Astrocyte (in vitro differentiated cells and primary cell): ENCODE results near the gene ZNF333. TPM values are rescaled to one million over a fixed set of nuclear protein-coding genes. Genes with fewer than 3 reads are reported as not detected.

ENCODE experiments used
- DNase-seq: peaks from one replicate; pipeline ENCODE4 v3.0.0-alpha.2; 2010; ENCODE audit warnings: low read depth
- FAIRE-seq: peaks from 2 replicates; lab custom pipeline; 2011; peaks lifted over from hg19 to GRCh38; lab: Jason Lieb, UNC
- H2AFZ ChIP-seq: 2 replicates; pipeline ENCODE4 v1.6.0; 2012; ENCODE audit warnings: low read depth, low read length, inconsistent platforms
- H3K27ac ChIP-seq: 2 replicates; pipeline ENCODE4 v1.5.1; 2011; ENCODE audit warnings: low read depth, low read length, inconsistent platforms
- H3K27me3 ChIP-seq: 2 replicates; pipeline ENCODE4 v1.6.0; 2011; ENCODE audit warnings: low read length, inconsistent platforms; ENCODE audit not compliant: insufficient read depth
- H3K36me3 ChIP-seq: 2 replicates; pipeline ENCODE4 v1.5.1; 2011; ENCODE audit warnings: low read length, inconsistent platforms; ENCODE audit not compliant: insufficient read depth
- H3K4me1 ChIP-seq: 2 replicates; pipeline ENCODE4 v1.5.1; 2011; ENCODE audit warnings: low read length, inconsistent platforms; ENCODE audit not compliant: insufficient read depth
- H3K4me2 ChIP-seq: 2 replicates; pipeline ENCODE4 v1.6.0; 2012; ENCODE audit warnings: low read length, inconsistent platforms
- H3K4me3 ChIP-seq: 2 replicates; pipeline ENCODE4 v1.5.1; 2011; ENCODE audit warnings: low read depth, mild to moderate bottlenecking, low read length, inconsistent platforms; ENCODE audit not compliant: insufficient read depth
- H3K79me2 ChIP-seq: 2 replicates; pipeline ENCODE4 v1.6.0; 2012; ENCODE audit warnings: mild to moderate bottlenecking, low read length, inconsistent platforms; ENCODE audit not compliant: insufficient read depth
- H3K9ac ChIP-seq: 2 replicates; pipeline ENCODE4 v1.6.0; 2012; ENCODE audit warnings: mild to moderate bottlenecking, low read length, inconsistent platforms
- H3K9me3 ChIP-seq: 2 replicates; pipeline ENCODE4 v1.5.1; 2012; ENCODE audit warnings: low read depth, mild to moderate bottlenecking, low read length, inconsistent platforms; ENCODE audit not compliant: insufficient read depth
- H4K20me1 ChIP-seq: 2 replicates; pipeline ENCODE4 v1.6.0; 2012; ENCODE audit warnings: low read length, inconsistent platforms; ENCODE audit not compliant: insufficient read depth
- H3K27ac Mint-ChIP-seq: one replicate; pipeline ENCODE4 v1.8.0; 2021; ENCODE audit warnings: mild to moderate bottlenecking, mixed read lengths; ENCODE audit not compliant: unreplicated experiment
- H3K27me3 Mint-ChIP-seq: one replicate; pipeline ENCODE4 v1.8.0; 2021; ENCODE audit warnings: low read depth, mixed read lengths; ENCODE audit not compliant: unreplicated experiment
- H3K36me3 Mint-ChIP-seq: one replicate; pipeline ENCODE4 v1.8.0; 2021; ENCODE audit warnings: low read depth, mixed read lengths; ENCODE audit not compliant: unreplicated experiment
- H3K4me1 Mint-ChIP-seq: one replicate; pipeline ENCODE4 v1.8.0; 2021; ENCODE audit warnings: low read depth, mixed read lengths; ENCODE audit not compliant: unreplicated experiment
- H3K4me3 Mint-ChIP-seq: one replicate; pipeline ENCODE4 v1.8.0; 2021; ENCODE audit warnings: mild to moderate bottlenecking, moderate library complexity, mixed read lengths; ENCODE audit not compliant: unreplicated experiment
- H3K9me3 Mint-ChIP-seq: one replicate; pipeline ENCODE4 v1.8.0; 2021; ENCODE audit warnings: mild to moderate bottlenecking, mixed read lengths; ENCODE audit not compliant: unreplicated experiment
- EZH2 ChIP-seq: IDR thresholded peaks from 2 replicates; pipeline ENCODE4 v1.6.1; 2012; ENCODE audit warnings: mild to moderate bottlenecking, low read length, inconsistent platforms; ENCODE audit not compliant: insufficient read depth
- total RNA-seq: library from RNA; stranded (reverse); gene quantifications from 2 replicates; pipeline ENCODE4 v1.2.1, GENCODE V29; 2021
- TF ChIP-seq, protein P1 (sequence below): IDR thresholded peaks from 2 replicates; pipeline ENCODE4 v1.5.1; 2011; ENCODE audit warnings: low read depth, mild to moderate bottlenecking, inconsistent platforms, low read length, moderate library complexity; ENCODE audit not compliant: insufficient read depth

Gene ZNF333
- total RNA-seq, 1 donor from 2014 or later: 10.4 TPM

DNA sequence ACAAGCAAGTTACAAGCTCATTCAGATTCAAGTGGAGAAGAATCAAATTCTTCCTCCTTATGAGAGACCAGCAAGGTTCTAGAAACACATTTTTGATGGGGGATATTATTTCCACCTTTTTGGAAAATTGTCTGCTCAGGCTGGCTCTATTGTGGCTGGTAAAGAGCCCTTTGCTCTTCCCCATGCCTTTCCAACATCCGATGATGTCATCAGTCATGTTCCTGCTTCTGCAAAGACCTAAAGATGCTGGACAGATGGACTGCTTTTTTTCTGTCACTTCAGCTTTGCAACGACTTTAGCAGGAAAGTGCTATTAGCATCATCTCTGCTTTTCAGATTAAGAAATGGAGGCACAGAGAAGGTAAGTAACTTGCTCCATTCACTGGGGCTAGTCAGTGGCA, 19.4 kb upstream of the ZNF333 start:
- H3K27me3 ChIP-seq: no peaks in the 10 kb centered on the region
- no peak overlapping the region for H3K4me3 ChIP-seq
- H3K9ac ChIP-seq: no peak overlapping the region
- no peak overlapping the region for H3K4me2 ChIP-seq
- no peaks in the 10 kb centered on the region for H3K4me1 Mint-ChIP-seq
- peaks cover 11% of the 10 kb centered on the region for H3K27me3 Mint-ChIP-seq
- no peaks in the 10 kb centered on the region for H3K9me3 ChIP-seq
- no peak for DNase-seq
- no peaks in the 10 kb centered on the region for H3K36me3 Mint-ChIP-seq
- H3K4me1 ChIP-seq: no peaks in the 10 kb centered on the region
- H3K27ac ChIP-seq: no peak overlapping the region
- no peak overlapping the region for H3K27ac Mint-ChIP-seq
- H3K36me3 ChIP-seq: no peaks in the 10 kb centered on the region
- no peak overlapping the region for H3K4me3 Mint-ChIP-seq
- H3K79me2 ChIP-seq: no peaks in the 10 kb centered on the region
- FAIRE-seq: no peak
- no peaks in the 10 kb centered on the region for H4K20me1 ChIP-seq
- peaks cover 4% of the 10 kb centered on the region for H3K9me3 Mint-ChIP-seq
- no peak for TF ChIP-seq EZH2
- TF ChIP-seq, protein P1, sequence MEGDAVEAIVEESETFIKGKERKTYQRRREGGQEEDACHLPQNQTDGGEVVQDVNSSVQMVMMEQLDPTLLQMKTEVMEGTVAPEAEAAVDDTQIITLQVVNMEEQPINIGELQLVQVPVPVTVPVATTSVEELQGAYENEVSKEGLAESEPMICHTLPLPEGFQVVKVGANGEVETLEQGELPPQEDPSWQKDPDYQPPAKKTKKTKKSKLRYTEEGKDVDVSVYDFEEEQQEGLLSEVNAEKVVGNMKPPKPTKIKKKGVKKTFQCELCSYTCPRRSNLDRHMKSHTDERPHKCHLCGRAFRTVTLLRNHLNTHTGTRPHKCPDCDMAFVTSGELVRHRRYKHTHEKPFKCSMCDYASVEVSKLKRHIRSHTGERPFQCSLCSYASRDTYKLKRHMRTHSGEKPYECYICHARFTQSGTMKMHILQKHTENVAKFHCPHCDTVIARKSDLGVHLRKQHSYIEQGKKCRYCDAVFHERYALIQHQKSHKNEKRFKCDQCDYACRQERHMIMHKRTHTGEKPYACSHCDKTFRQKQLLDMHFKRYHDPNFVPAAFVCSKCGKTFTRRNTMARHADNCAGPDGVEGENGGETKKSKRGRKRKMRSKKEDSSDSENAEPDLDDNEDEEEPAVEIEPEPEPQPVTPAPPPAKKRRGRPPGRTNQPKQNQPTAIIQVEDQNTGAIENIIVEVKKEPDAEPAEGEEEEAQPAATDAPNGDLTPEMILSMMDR: no peak
- no peak overlapping the region for H2AFZ ChIP-seq

DNA sequence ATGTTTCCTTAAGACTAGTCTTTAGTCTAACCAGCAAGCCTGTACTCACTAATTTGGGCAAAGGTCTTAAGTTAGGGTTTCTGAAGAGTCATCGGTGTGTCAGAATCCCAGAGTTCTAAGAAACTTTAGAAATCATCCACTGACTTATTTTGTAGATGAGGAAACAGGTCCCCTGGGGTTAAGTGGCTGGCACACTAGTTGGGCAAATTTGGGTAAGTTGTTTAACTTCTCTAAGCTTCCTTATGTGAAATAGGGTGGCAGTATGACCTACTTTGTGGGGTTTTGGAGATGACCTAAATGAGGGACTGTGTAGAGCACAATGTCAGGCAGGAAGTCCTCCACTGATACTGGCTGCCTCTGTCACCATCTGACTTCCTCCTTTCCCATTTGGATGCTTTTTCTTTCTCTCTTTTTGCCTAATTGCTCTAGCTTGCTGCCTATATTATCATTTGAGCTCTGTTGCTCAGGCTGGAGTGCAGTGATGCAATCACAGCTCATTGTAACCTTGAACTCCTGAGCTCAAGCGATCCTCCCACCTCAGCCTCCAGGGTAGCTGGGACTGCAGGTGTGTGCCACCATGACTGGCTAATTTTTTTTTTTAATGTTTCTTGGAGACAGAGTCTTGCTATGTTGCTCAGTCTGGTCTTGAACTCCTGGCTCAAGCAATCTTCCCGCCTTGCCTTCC, 17.5 kb upstream of the ZNF333 start:
- no peak for FAIRE-seq
- DNase-seq: no peak
- H3K4me3 ChIP-seq: no peak overlapping the region
- no peaks in the 10 kb centered on the region for H3K27me3 ChIP-seq
- no peak overlapping the region for H2AFZ ChIP-seq
- H3K27ac Mint-ChIP-seq: no peak overlapping the region
- peaks cover 11% of the 10 kb centered on the region for H3K27me3 Mint-ChIP-seq
- H4K20me1 ChIP-seq: no peaks in the 10 kb centered on the region
- no peak overlapping the region for H3K27ac ChIP-seq
- TF ChIP-seq, protein P1: no peak
- no peak for TF ChIP-seq EZH2
- no peaks in the 10 kb centered on the region for H3K9me3 ChIP-seq
- H3K79me2 ChIP-seq: no peaks in the 10 kb centered on the region
- no peak overlapping the region for H3K4me3 Mint-ChIP-seq
- H3K4me2 ChIP-seq: no peak overlapping the region
- no peak overlapping the region for H3K9ac ChIP-seq
- no peaks in the 10 kb centered on the region for H3K36me3 ChIP-seq
- H3K4me1 ChIP-seq: no peaks in the 10 kb centered on the region
- peaks cover 3% of the 10 kb centered on the region for H3K9me3 Mint-ChIP-seq
- H3K36me3 Mint-ChIP-seq: no peaks in the 10 kb centered on the region
- H3K4me1 Mint-ChIP-seq: no peaks in the 10 kb centered on the region

DNA sequence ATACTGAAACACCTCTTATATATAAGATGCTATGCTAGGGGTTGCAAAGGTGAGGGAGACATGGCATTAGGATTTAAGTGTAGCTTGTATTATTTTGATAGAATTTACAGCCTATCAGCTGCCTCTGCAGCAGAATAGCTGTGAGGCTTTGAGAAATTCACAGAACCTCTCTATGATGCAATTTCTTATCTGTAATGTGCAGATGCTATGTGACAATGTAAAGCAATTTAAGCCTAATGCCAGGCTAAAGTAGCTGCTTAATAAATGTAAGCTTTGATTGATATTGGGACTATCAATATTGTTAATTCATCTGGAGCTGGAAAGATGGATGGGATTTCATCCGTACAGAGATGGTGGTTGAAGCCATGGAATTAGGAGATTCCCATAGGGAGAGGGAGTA, 16.8 kb upstream of the ZNF333 start:
- Histone ChIP-seq H3K4me2 (no peak overlapping the region), H3K4me1 (no peaks in the 10 kb centered on the region), H3K79me2 (no peaks in the 10 kb centered on the region), H3K9ac (no peak overlapping the region), H3K9me3 (no peaks in the 10 kb centered on the region), H3K36me3 (no peaks in the 10 kb centered on the region), H3K27me3 (no peaks in the 10 kb centered on the region), H2AFZ (no peak overlapping the region), H4K20me1 (no peaks in the 10 kb centered on the region), H3K4me3 (no peak overlapping the region), H3K27ac (no peak overlapping the region)
- no peak for TF ChIP-seq EZH2
- TF ChIP-seq, protein P1: no peak
- H3K36me3 Mint-ChIP-seq: no peaks in the 10 kb centered on the region
- no peak overlapping the region for H3K4me3 Mint-ChIP-seq
- no peak overlapping the region for H3K27ac Mint-ChIP-seq
- DNase-seq: no peak
- peaks cover 3% of the 10 kb centered on the region for H3K9me3 Mint-ChIP-seq
- peaks cover 11% of the 10 kb centered on the region for H3K27me3 Mint-ChIP-seq
- H3K4me1 Mint-ChIP-seq: no peaks in the 10 kb centered on the region
- no peak for FAIRE-seq
